Activated CD4-positive, CD25-positive, alpha-beta regulatory T cell treated with anti-CD3 and anti-CD28 coated beads, Interleukin-2, amount 50 U/mL, for 16 hours (primary cell): ENCODE results near the gene GLMP.

Source experiments
- DNase-seq: peaks from one replicate; pipeline ENCODE4 v3.0.0-alpha.2; 2020; ENCODE audit warnings: low read depth, low spot score

GLMP gene

DNA sequence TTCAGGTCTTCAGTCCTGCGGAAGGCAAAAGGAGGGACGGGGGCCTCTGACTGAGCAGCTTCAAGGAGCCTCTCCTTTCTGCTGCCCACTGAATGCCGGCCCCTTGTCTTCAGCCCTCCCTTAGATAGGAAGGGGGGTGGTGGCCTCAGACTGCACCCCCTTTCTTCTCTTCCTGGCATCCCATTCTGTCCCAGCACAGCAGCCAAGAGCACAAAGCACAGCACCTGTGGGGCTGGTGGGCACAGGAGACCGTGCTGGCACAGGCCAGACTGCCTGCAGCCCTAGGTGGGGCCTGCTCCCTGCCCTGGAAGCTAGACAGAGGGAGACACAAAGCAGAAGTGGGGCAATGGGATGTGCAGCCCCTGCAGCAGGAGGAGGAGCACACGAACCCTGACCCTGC, 45.9 kb downstream of the GLMP start:
- no peak for DNase-seq

DNA sequence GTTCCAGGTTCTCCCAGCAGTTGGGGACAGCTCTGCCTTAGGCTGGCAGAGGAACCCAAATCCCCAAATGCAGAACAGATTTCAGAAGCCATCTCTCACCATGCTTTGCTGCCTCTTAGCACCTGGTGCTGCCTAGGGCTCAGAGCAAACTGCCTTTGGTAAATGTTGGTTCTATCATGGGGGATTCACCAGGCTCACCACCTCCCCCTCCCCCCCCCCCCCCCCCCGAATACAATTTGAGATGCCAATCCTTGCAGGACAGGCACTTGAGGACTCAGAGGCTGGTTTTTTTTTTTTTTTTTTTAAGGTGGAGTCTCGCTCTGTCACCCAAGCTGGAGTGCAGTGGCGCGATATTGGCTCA, 47.2 kb downstream of the GLMP start:
- DNase-seq: no peak

DNA sequence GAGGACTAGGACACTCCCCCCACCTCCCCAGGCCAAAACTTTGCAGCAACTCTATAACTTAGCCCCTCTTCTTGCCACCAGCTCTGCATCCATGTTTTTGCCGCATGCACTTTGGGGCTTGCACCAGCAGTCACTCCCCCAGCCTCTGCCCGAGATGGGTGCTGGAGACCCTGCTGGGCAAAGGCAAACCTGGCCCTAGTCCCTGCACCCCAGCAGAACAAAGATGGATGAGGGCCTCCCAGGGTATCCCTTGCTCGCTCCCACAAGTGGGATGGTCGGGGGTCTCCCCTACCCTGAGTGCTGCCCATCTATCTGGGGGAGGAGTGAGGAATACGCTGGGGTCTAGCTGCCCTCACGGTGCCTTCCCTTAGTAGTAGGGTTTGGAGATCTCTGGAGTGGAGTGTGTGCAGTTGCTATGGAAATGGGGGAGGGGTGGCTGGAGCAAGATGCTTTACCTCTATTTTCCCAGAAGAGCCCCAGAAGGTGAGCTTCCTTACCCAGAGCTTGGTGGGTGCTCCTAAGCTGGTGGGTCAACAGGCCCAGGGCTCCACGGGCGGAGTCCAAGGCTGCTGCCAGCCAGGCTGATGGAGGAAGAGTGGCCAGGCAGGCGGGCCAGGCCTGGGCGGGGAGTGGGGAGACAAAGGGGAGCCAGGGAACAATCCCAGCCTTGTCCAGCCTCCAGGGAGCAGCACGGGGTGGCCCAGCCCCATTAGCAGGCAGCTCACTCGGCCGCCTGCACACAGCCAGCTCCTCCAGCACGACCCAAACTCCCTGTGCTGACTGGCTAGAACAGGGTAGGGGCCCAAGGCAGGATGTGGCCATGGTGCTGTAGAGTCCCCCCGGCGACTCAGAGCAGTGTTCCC, 47.8 kb downstream of the GLMP start, which contains the start of gene PAQR6:
PAQR6 (minus strand) TSS at position 597 of the 863 bp plus-strand sequence. CDS start 1,325 bp downstream, outside the sequence.
- DNase-seq: no peak

DNA sequence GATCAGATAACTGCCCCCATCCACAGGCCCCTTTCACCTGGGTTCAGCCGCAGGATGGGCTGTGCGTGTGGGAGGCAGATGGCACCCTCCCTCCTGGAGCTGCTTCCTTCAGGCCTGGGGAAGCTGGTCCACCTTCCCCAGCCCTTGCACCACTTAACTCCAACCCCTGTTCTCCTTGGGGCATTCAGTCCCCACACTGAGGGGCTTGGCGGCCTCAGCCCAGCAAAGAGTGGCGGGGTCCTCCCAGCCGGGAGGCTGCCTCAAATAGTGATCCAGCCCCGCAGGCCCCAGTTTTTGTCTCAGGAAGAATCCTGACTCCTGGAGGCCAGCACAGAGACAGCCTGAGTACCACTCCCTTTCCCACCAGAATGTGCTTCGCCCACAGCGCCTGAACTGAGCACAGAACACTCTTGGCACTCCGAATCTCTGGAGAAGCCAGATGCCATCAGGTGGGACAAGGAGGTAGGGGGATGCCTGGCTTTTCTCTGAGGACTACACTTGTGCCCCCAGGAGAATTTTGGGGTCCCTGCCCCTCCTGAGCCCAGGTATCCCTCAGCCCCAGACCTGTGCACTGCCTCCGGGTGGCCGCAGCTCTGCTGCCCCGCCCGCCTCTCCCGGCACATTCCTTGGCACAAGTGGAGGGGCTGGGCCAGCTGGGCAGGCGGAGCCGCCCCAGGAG, 48.6 kb downstream of the GLMP start:
- no peak for DNase-seq

DNA sequence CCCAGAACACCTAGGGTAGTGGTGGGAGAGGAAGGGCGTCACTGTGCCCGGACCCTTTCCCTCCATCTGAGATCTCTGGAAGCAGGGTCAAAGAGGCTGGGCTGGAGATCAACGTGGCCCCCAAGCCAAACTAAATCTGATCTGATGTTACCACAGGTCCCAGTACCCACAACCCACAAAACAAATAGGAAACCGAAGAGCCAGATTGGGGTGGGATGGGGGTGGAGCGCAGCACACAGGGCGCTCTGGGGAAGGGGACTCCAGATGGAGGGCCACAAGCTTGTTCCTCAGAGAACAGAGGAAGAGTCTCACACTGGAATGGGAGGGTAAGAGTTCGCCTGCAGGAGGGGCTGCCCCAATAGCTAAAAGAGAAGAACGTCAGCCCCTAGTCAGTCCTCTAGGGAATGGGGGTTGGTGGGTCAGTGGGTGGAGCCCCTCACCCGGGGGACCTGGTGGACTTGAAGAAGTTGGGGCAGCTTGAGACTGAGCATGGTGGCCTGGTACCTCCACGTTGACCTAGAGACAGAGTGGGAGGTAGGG, 49.2 kb downstream of the GLMP start:
- DNase-seq: no peak

DNA sequence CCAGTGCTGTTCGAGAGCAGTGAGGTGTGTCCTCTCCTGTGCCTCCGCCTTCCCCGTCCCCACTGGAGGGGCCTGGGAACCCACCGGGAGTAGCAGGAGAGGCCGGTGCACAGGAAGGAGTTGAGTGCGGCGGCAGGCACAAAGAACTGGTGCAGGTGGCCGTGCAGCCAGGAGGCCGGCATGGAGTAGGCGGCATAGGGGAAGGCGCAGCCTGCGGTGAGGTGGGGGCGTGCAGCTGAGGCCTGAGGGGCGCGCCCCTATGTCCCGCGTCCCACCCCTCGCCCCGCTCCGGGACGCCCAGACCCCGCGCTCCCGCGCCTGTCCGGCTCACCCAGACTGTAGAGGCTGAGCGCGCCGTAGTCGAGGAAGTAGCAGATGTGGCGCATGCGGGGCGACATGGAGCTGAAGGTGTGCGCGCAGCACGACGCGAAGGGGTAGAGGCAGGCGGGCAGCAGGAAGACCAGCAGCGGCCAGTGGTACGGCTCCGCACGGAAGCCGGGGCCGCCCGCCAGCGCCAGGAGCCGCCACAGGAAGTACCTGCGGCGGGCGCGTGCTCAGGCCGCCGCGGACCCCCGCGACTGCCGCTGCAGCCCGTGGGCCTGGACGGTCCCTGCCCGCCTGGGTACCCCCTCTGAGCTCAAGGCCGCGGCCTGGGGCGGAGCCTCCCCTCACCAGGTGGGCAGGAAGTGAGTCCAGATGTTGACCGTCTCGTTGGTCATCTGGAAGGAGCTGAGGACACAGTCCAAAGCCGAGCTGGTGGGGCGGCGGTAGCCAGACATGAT, 49.8 kb downstream of the GLMP start:
- no peak for DNase-seq

DNA sequence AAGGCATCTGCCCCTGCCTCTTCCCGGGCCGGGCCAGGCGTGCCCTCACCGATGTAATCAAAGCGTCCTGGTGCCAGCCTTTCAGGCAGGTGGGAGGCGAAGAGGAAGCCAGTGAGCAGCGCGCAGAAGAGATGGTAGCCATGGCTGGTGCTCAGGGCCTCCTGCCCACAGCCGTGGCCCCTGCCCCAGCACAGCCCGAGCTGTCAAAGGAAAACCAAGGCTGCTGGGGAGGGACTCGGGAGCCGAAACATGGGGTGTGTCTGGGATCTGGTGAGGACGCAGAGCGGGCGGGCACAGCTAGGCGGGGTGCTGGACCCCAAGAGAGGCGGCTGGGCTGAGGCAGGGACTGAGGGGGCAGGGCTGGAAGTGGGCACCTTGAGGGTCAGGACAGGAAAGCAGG, 50.8 kb downstream of the GLMP start:
- no peak for DNase-seq

DNA sequence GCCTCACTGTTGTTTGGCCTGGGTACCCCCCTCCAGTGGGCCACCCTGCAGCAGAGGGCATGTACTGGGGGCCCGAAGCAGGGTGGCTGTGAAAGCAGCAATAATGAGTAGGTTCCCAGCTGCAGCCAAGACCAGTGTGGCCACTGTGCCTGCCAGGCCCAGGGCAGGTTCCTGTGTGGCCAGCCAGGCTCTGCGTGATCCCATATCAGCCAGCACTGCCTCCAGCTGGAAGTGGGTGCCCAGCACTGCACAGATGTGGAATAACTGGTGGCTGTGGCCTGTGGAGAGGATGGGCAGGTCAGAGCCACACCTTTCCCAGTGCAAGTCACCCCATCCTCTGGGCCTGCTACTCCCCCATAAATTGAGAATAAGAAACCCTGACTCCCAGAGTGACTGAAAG, 51.4 kb downstream of the GLMP start:
- no peak for DNase-seq

DNA sequence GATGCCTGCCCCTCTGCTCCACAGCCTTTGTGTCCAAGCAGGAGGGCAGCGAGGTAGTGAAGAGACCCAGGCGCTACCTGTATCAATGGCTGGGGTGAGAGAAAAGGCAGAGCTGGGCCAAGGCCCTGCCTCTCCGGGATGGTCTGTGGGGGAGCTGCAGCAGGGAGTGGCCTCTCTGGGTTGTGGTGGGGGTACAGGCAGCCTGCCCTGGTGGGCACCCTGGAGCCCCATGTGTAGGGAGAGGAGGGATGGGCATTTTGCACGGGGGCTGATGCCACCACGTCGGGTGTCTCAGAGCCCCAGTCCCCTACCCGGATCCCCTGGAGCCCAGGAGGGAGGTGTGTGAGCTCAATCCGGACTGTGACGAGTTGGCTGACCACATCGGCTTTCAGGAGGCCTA, 52.7 kb downstream of the GLMP start:
- DNase-seq: no peak
